ENCODE data around the gene UGGT2.
"Not testable (repeated sequence)": the region's sequence is repeated elsewhere in the genome, so short reads cannot be mapped to it uniquely, and the experiment has no call there.

The UGGT2 gene

DNA sequence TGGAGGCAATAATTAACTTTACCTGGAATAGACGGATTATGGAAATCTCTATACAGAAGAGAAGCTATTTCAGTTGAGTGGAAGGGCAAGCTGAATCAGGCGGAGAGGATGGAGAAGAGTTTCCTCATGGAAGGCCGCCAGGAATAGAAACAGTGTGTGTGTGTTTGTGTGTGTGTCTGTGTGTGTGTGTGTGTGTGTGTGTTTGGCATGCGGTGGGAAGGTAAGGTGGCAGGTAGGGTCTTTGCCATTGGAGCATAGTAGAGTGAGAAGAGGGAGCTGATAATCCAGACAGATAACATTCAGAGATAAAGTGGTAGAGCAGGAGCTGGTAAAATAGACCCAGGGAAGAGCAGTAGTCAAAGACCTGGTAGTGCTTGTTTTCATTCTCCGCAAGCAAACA is 27.5 kb upstream of the UGGT2 start:
- Histone ChIP-seq H3K4me3 (ENCODE audit: low read length) (no peak overlapping the region), H3K9me3 (ENCODE audit: control insufficient read depth, low read length) (no peaks in the 10 kb centered on the region), H3K36me3 (ENCODE audit: control insufficient read depth, insufficient read depth, low read length) (no peaks in the 10 kb centered on the region), H3K4me1 (ENCODE audit: control insufficient read depth, insufficient read depth, low read length) (no peaks in the 10 kb centered on the region), H3K9ac (ENCODE audit: low read length) (no peak overlapping the region), H3K27me3 (ENCODE audit: control insufficient read depth, insufficient read depth, low read length) (no peaks in the 10 kb centered on the region)

DNA sequence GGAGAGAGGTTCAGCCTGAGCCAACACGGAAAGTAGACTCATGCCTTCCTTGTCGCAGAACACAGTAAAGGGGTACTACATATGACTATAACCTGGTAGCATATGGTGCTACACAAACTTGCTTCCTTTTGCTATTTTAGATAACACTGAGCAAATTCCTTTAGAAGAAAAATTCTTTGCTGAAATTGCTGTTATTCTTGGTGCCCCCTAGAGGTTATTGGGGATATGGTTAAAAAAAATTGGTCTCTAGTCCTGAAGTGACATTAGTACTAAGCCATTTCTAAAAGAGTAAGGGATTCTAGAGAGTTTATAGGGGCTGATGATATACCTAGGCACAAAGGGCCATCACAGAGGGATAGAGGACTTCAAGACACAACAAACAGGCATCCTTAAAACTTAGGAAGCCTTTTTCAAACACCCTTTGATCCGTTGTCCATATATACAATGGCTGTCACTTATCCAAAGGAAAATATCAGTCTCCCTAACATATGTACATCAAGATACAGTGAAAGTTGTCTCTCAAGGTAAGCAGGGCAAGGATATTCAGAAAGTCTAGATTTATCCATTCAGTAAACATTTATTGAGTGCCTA is 22.8 kb upstream of the UGGT2 start:
- Histone ChIP-seq H3K27me3 (ENCODE audit: control insufficient read depth, insufficient read depth, low read length) (no peaks in the 10 kb centered on the region), H3K9me3 (ENCODE audit: control insufficient read depth, low read length) (no peaks in the 10 kb centered on the region), H3K4me3 (ENCODE audit: low read length) (no peak overlapping the region), H3K4me1 (ENCODE audit: control insufficient read depth, insufficient read depth, low read length) (no peaks in the 10 kb centered on the region), H3K36me3 (ENCODE audit: control insufficient read depth, insufficient read depth, low read length) (no peaks in the 10 kb centered on the region), H3K9ac (ENCODE audit: low read length) (no peak overlapping the region)

DNA sequence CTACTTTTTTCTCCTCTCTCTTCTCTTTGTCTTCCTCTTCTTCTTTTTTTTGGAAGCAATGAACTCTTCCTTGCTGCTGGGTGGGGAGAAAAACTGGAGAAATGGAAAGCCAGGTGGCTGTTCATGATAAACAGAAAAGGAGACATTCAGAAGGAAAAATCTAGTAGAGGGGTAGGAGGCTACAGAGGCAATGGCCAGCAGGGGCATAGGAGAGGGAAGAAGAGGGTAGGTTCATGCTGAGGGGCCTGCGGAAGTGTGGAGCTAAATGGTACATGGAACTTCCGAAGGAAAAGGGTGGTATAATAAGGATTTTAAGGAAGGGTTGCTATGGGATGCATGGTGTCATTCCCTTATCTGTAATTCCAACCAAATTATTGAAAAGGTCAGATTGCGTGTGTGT is 19.2 kb upstream of the UGGT2 start:
- no peak overlapping the region for H3K4me3 ChIP-seq (ENCODE audit: low read length)
- no peaks in the 10 kb centered on the region for H3K4me1 ChIP-seq (ENCODE audit: control insufficient read depth, insufficient read depth, low read length)
- H3K36me3 ChIP-seq (ENCODE audit: control insufficient read depth, insufficient read depth, low read length), result no peaks in the 10 kb centered on the region
- no peaks in the 10 kb centered on the region for H3K9me3 ChIP-seq (ENCODE audit: control insufficient read depth, low read length)
- no peaks in the 10 kb centered on the region for H3K27me3 ChIP-seq (ENCODE audit: control insufficient read depth, insufficient read depth, low read length)
- no peak overlapping the region for H3K9ac ChIP-seq (ENCODE audit: low read length)

DNA sequence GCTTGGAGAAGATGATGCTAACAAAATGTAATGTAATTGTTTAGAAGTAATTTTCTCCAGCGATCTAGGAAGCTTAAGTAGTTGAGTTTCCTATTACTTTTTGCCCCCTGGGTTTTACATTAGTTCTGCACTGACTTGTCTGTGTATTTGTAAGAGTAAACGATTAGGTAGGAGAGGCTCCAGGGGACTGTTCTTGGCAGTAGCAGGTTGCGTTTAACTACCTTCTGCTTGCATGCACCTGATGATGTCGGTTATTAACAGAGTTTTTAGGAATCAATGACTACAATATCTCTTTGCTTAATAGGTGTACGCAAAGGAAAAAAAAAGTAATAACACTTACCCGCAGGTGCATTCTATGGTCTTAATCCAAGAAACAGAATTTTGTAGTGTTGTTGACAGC is 18.3 kb upstream of the UGGT2 start:
- H3K36me3 ChIP-seq (ENCODE audit: control insufficient read depth, insufficient read depth, low read length), result no peaks in the 10 kb centered on the region
- H3K4me3 ChIP-seq (ENCODE audit: low read length), result no peak overlapping the region
- no peaks in the 10 kb centered on the region for H3K9me3 ChIP-seq (ENCODE audit: control insufficient read depth, low read length)
- H3K27me3 ChIP-seq (ENCODE audit: control insufficient read depth, insufficient read depth, low read length), result no peaks in the 10 kb centered on the region
- no peak overlapping the region for H3K9ac ChIP-seq (ENCODE audit: low read length)
- no peaks in the 10 kb centered on the region for H3K4me1 ChIP-seq (ENCODE audit: control insufficient read depth, insufficient read depth, low read length)

- Histone ChIP-seq H3K9me3 (ENCODE audit: control insufficient read depth, low read length) (no peaks in the 10 kb centered on the region), H3K9ac (ENCODE audit: low read length) (no peak overlapping the region), H3K4me1 (ENCODE audit: control insufficient read depth, insufficient read depth, low read length) (no peaks in the 10 kb centered on the region), H3K27me3 (ENCODE audit: control insufficient read depth, insufficient read depth, low read length) (no peaks in the 10 kb centered on the region), H3K4me3 (ENCODE audit: low read length) (no peak overlapping the region), H3K36me3 (ENCODE audit: control insufficient read depth, insufficient read depth, low read length) (no peaks in the 10 kb centered on the region)
These were observed 15.5 kb upstream of the UGGT2 start for GRCh38 chr13:96068729-96069128.

GRCh38 chr13:96065849-96066248 is 12.6 kb upstream of the UGGT2 start:
- Histone ChIP-seq H3K4me3 (ENCODE audit: low read length) (no peak overlapping the region), H3K4me1 (ENCODE audit: control insufficient read depth, insufficient read depth, low read length) (no peaks in the 10 kb centered on the region), H3K9me3 (ENCODE audit: control insufficient read depth, low read length) (no peaks in the 10 kb centered on the region), H3K9ac (ENCODE audit: low read length) (no peak overlapping the region), H3K27me3 (ENCODE audit: control insufficient read depth, insufficient read depth, low read length) (no peaks in the 10 kb centered on the region), H3K36me3 (ENCODE audit: control insufficient read depth, insufficient read depth, low read length) (no peaks in the 10 kb centered on the region)

- H3K9me3 ChIP-seq (ENCODE audit: control insufficient read depth, low read length), result no peaks in the 10 kb centered on the region
- no peaks in the 10 kb centered on the region for H3K4me1 ChIP-seq (ENCODE audit: control insufficient read depth, insufficient read depth, low read length)
- H3K9ac ChIP-seq (ENCODE audit: low read length), result peak overlapping the region; percentile 84
- no peaks in the 10 kb centered on the region for H3K27me3 ChIP-seq (ENCODE audit: control insufficient read depth, insufficient read depth, low read length)
- H3K4me3 ChIP-seq (ENCODE audit: low read length), result peak overlapping the region; percentile 76
- no peaks in the 10 kb centered on the region for H3K36me3 ChIP-seq (ENCODE audit: control insufficient read depth, insufficient read depth, low read length)
These were observed 572 bp downstream of the UGGT2 start for GRCh38 chr13:96052656-96053002.

DNA sequence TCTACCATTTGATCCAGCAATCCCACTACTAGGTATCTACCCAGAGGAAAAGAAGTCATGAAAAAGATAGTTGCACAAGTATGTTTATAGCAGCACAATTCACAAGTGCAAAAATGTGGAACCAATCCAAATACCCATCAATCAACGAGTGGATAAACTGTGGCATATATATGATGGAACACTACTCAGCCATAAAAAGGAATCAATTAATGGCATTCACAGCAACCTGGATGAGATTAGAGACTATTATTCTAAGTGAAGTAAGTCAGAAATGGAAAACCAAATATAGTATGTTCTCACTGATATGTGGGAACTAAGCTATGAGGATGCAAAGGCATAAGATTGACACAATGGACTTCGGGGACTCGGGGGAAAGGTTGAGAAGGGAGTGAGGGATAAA is 1.3 kb downstream of the UGGT2 start:
- H3K36me3 ChIP-seq (ENCODE audit: control insufficient read depth, insufficient read depth, low read length); H3K4me3 ChIP-seq (ENCODE audit: low read length); H3K9me3 ChIP-seq (ENCODE audit: control insufficient read depth, low read length); H3K9ac ChIP-seq (ENCODE audit: low read length); H3K27me3 ChIP-seq (ENCODE audit: control insufficient read depth, insufficient read depth, low read length); H3K4me1 ChIP-seq (ENCODE audit: control insufficient read depth, insufficient read depth, low read length): not testable (repeated sequence)

- not testable (repeated sequence) for H3K9ac ChIP-seq (ENCODE audit: low read length); H3K36me3 ChIP-seq (ENCODE audit: control insufficient read depth, insufficient read depth, low read length); H3K27me3 ChIP-seq (ENCODE audit: control insufficient read depth, insufficient read depth, low read length)
These were observed 1.7 kb downstream of the UGGT2 start for GRCh38 chr13:96051491-96051890.

DNA sequence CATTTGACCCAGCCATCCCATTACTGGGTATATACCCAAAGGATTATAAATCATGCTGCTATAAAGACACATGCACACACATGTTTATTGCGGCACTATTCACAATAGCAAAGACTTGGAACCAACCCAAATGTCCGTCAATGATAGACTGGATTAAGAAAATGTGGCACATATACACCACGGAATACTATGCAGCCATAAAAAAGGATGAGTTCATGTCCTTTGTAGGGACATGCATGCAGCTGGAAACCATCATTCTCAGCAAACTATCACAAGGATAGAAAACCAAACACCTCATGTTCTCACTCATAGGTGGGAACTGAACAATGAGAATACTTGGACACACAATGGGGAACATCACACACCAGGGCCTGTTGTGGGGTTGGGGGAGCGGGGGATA is 2.2 kb downstream of the UGGT2 start:
- H3K4me3 ChIP-seq (ENCODE audit: low read length); H3K27me3 ChIP-seq (ENCODE audit: control insufficient read depth, insufficient read depth, low read length); H3K4me1 ChIP-seq (ENCODE audit: control insufficient read depth, insufficient read depth, low read length); H3K36me3 ChIP-seq (ENCODE audit: control insufficient read depth, insufficient read depth, low read length); H3K9me3 ChIP-seq (ENCODE audit: control insufficient read depth, low read length); H3K9ac ChIP-seq (ENCODE audit: low read length): not testable (repeated sequence)

More at GRCh38 chr13:96051491-96051890, 1.7 kb downstream of the UGGT2 start:
- not testable (repeated sequence) for H3K9me3 ChIP-seq (ENCODE audit: control insufficient read depth, low read length); H3K4me3 ChIP-seq (ENCODE audit: low read length); H3K4me1 ChIP-seq (ENCODE audit: control insufficient read depth, insufficient read depth, low read length)

- H3K4me1 ChIP-seq (ENCODE audit: control insufficient read depth, insufficient read depth, low read length); H3K36me3 ChIP-seq (ENCODE audit: control insufficient read depth, insufficient read depth, low read length); H3K9ac ChIP-seq (ENCODE audit: low read length); H3K9me3 ChIP-seq (ENCODE audit: control insufficient read depth, low read length); H3K4me3 ChIP-seq (ENCODE audit: low read length); H3K27me3 ChIP-seq (ENCODE audit: control insufficient read depth, insufficient read depth, low read length): not testable (repeated sequence)
These were observed 6.6 kb downstream of the UGGT2 start for GRCh38 chr13:96046449-96047126.

DNA sequence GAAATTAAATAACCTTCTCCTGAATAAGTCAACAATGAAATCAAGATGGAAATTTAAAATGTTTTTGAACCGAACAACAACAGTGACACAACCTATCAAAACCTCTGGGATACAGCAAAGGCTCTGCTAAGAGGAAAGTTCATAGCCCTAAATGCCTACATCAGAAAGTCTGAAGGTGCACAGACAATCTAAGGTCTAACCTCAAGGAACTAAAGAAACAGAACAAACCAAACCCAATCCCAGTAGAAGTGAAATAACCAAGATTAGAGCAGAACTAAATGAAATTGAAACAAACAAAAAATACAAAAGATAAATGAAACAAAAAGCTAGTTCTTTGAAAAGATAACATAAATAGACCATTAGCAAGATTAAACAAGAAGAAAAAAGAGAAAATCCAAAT is 9.0 kb downstream of the UGGT2 start:
- Histone ChIP-seq H3K9me3 (ENCODE audit: control insufficient read depth, low read length) (no peaks in the 10 kb centered on the region), H3K4me1 (ENCODE audit: control insufficient read depth, insufficient read depth, low read length) (no peaks in the 10 kb centered on the region), H3K4me3 (ENCODE audit: low read length) (no peak overlapping the region), H3K9ac (ENCODE audit: low read length) (no peak overlapping the region), H3K36me3 (ENCODE audit: control insufficient read depth, insufficient read depth, low read length) (no peaks in the 10 kb centered on the region), H3K27me3 (ENCODE audit: control insufficient read depth, insufficient read depth, low read length) (no peaks in the 10 kb centered on the region)
